ES-I3 (cell line): ENCODE results near the gene TMEM198.

Experiments
- H3K36me3 ChIP-seq: 2 replicates; pipeline ENCODE4 v1.6.1; 2013; ENCODE audit warnings: mild to moderate bottlenecking, low read length, control low read depth, moderate library complexity; ENCODE audit not compliant: insufficient read depth
- H3K4me1 ChIP-seq: 2 replicates; pipeline ENCODE4 v1.6.1; 2013; ENCODE audit warnings: mild to moderate bottlenecking, control low read depth, low read length; ENCODE audit not compliant: insufficient read depth
- H3K9ac ChIP-seq: 2 replicates; pipeline ENCODE4 v1.6.1; 2013; ENCODE audit warnings: low read depth, mild to moderate bottlenecking, low read length, moderate library complexity
- H3K9me3 ChIP-seq: 2 replicates; pipeline ENCODE4 v1.6.1; 2013; ENCODE audit warnings: mild to moderate bottlenecking, low read length, moderate library complexity; ENCODE audit not compliant: control insufficient read depth, insufficient read depth

The TMEM198 gene, protein sequence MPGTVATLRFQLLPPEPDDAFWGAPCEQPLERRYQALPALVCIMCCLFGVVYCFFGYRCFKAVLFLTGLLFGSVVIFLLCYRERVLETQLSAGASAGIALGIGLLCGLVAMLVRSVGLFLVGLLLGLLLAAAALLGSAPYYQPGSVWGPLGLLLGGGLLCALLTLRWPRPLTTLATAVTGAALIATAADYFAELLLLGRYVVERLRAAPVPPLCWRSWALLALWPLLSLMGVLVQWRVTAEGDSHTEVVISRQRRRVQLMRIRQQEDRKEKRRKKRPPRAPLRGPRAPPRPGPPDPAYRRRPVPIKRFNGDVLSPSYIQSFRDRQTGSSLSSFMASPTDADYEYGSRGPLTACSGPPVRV

DNA sequence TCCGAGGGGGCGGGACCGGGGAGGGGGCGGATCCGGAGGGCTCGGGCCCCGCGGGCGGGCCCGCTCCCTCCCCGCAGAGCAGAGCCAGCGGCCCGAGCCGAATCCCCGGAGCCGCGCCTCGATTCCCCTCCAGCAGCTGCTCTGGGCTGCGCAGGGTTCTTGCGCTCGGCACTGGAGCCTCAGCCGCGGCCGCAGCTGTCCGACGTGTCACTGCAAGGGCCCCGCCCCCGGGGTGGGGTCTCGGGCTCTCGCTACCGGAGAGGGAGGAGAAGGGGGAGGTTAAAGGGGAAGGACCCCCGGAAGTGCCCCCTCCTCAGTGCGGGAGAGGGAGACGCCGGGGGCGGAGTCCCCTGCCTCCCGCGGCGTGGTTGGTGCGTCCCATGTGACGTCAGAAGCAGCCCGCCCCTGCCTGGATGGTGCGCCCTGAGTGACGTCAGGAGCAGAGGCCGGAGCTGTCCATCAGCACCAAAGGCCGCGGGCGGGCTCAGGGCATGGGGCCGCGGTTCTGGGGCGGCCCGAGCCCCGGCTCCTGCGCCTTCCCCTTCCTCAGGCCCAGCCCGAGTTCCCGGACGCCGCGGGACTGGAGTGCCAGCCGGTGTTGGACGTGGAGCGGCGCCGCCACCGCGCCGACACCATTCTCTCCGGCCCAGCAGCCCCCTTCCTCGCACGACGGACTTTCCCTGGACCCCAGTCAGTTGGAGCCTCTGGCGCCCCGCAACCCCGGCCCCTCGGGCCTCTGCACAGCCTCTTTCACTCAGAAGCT is at the start of gene TMEM198, which contains the start of gene CHPF:
Gene TMEM198 (plus strand): TSS at position 433 of the 763 bp plus-strand sequence. CDS start 700 bp downstream, outside the sequence.
Gene CHPF (minus strand): TSS at position 214 of the 763 bp plus-strand sequence. CDS start 271 bp downstream, outside the sequence.
- Histone ChIP-seq H3K9ac (peak within 1 kb of the TSS; percentile 66), H3K36me3 (peaks cover 9% of the 10 kb centered on the region), H3K4me1 (peaks cover 7% of the 10 kb centered on the region; the same call in 1 of the 2 replicates), H3K9me3 (no peaks in the 10 kb centered on the region)

DNA sequence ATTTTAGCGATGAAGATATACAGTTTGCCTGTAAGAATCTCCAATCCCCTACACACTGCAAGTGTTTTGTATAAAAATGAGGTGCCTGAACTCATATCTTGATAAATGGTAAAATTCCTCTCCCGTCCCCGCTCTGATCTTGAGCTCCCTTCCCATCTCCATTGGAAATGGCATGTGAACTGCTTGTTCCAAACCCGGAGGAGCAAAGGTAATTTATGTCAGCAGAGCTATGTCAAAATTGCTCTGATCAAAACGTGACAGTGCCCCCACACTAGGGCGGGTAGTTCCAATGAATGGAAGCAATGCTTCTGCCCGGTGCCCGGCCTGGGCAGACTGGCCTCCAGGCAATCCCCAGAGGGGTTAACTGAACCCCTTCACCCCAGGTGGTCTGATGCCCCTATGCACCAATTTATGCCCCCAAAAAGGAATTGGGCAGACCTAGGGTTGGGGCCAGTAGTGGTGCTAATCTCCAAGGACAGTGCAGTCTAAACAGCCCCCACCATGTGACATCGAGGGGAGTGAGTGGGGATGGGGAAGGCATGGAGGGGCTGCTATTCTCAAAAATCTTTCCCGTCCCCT is 48.8 kb upstream of the TMEM198 start:
- no peak overlapping the region for H3K9ac ChIP-seq
- H3K36me3 ChIP-seq, result no peaks in the 10 kb centered on the region
- H3K4me1 ChIP-seq, result peaks cover 15% of the 10 kb centered on the region
- no peaks in the 10 kb centered on the region for H3K9me3 ChIP-seq

DNA sequence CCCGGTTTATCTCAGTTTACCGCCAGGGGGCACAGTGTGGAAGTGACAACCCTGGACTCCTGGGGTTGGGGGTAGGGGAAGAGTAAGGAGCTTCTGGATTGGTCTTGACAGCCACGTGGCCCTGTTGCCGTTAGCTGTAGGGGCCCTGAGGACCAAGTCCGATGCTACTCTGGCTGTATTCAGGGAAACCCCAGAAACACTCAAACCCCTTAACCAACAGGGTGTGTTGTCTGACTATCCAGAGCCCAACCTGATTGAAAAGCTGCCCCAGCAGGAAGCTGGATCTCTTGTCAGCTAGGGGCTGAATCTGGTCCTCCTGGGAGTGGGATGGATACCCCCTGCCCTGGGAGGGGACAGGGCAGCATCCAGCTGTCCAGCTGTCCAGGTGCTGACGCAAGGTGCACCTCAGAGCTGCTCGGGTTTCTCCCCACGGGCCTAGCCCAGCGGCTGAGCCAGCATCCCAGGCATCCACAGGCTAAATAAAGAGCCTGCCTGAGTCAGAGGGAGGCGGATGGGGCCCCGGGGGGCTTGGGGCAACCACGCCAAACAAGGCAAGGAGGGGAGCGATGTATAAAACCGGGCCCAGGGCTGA is 48.2 kb upstream of the TMEM198 start:
- Histone ChIP-seq H3K9ac (no peak overlapping the region), H3K9me3 (no peaks in the 10 kb centered on the region), H3K4me1 (peaks cover 21% of the 10 kb centered on the region), H3K36me3 (no peaks in the 10 kb centered on the region)

DNA sequence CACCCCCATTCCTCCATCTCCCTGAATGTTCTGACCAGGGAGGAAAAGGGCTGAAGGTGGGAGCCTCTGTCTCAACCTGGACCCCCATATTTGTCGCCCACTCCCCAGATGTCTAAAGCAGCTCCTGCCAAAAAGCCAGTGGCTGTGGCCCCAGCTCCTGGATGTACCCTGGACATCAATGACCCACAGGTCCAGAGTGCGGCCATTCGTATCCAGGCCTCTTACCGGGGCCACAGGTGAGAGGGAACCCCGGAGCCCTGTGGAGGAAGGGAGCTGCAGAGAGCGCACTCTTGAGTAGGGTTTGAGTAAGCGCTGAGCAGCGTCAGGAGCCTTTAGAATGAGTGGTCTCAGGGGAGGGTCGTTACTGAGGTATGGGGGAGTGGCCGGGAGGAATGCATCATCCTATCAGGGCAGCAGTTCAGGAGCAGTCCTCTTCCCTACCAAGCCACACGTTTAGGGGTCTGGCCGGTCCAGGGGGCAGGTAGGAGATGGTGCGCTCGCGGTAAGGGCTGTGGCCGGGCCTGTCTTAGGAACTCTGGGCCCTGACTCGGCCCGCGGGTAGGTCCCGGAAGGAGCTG is 47.5 kb upstream of the TMEM198 start:
- Histone ChIP-seq H3K9me3 (no peaks in the 10 kb centered on the region), H3K9ac (peak overlapping the region; percentile 91; the same call in 1 of the 2 replicates), H3K4me1 (peaks cover 22% of the 10 kb centered on the region), H3K36me3 (no peaks in the 10 kb centered on the region; the same call in 1 of the 2 replicates)

DNA sequence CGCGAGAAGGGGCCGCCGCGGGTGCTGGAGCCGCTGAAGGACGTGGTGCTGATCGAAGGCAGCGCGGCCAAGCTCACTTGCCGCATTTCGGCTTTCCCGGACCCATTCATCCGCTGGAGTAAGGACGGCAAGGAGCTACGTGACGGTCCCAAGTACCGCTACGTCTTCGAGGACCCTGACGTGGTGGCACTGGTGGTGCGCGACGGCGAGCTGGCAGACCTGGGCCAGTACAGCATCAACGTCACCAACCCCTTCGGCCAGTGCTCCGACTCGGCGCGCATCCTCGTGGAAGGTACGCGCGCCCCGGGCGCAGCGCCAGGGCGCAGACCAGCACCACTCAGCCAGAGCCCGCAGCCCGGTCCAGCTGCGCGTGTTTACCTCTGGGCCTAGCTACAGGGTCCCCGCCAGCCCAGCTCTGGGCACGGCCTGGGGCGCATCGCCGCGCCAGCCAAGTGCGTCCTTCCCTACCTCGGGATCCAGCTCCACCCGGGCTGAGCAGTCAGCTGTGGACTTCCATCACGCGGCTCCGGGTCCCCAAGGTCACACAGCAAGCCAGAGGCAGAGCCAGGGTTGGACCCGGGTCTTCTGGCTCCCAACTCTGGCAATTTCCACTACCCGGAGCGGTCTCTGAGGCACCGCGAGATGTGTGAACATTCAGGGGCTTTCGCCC is 46.9 kb upstream of the TMEM198 start:
- H3K9me3 ChIP-seq, result no peaks in the 10 kb centered on the region
- H3K4me1 ChIP-seq, result peaks cover 27% of the 10 kb centered on the region
- H3K9ac ChIP-seq, result peak overlapping the region; percentile 91; the same call in 1 of the 2 replicates
- H3K36me3 ChIP-seq, result no peaks in the 10 kb centered on the region; the same call in 1 of the 2 replicates

DNA sequence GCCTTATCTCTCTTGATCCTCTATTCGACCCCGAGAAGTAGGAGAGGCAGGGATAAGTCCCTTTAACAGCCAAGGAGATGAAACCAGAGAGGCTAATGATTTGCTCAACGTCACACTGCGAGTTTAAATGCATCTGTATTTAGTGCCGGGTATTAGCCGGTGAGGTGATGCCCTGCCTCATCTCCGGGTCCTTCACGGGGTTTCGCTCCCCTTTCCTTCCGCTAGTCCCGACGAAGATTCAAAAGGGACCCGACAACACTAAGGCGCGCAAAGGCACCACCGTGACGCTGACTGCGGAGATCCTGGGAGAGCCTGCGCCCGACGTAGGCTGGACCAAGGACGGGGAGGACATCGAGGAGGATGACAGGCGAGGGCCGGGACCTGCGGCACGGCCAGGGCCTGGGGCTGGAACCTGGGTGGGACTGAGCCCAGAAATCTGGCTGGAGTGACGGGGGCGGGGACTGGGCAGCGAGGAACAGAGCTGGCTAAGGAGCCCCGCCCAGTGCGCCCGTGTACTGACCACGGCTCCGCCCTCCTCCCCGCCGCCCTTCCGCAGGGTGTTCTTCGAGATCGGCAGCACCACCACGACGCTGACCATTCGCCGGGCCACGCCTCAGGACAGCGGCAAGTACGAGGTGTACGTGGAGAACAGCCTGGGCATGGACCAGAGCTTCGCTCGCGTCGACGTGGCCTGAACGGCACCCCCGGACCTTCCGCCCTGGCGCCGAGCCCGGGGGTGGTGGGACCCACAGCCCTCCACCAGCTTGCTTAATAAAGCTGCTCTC is 46.1 kb upstream of the TMEM198 start:
- Histone ChIP-seq H3K9me3 (no peaks in the 10 kb centered on the region), H3K36me3 (no peaks in the 10 kb centered on the region; the same call in 1 of the 2 replicates), H3K9ac (peak overlapping the region; percentile 91; the same call in 1 of the 2 replicates), H3K4me1 (peaks cover 34% of the 10 kb centered on the region)

DNA sequence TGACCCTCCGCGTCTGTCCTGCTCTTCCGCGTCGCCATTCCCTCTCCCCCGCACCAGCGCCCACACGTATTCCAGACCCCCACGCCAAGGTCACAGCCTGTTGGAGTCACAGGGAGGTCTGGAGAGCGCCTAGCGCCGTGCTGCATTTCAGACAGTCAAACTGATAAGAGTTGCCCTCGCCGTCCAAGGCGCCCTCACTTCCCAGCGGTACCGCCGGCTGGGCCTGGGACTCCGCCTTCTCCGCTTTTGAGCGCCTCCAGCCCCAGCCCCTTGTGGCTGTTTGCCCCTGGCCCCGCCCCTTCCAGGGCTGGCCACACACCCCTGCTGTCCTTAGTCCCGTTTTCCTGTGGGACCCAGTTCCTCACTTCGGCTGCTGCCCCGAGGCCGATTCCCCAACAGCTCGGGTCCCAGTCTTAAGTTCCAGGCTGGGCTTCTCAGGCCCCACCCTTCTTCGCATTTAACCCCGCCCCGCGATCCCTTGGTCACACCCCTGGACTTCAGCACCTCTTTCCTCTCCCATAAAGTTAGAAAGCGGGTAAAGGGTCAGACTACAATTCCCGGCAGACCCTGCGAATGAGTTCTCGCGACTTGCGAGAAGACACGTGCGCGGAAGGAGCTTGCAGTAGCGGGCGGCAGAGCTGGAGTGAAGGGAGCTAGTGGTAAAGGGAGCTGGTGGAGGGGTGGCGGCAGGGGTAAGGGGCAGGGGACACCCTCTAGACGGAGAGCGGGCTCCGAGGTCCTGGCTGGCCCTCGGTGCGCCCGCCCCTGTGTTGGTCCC is 45.4 kb upstream of the TMEM198 start, which contains the start of gene GMPPA:
Gene GMPPA (plus strand): TSS at position 612 of the 778 bp plus-strand sequence. CDS start 1,085 bp downstream, outside the sequence.
- peaks cover 34% of the 10 kb centered on the region for H3K4me1 ChIP-seq

DNA sequence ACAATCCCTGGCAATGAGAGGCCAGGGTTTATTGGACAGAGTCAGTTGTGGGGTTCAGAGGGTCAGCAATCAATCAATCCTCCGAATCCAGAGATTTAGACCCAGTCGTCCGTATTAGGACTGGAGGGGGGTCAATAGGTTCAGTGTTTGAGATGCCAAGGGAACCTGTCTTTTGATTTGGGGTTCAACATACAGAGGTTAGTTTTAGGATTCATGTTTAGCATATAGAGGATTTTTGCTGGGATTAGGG is 44.8 kb upstream of the TMEM198 start:
- H3K36me3 ChIP-seq, result peaks cover under 1% of the 10 kb centered on the region
- H3K9me3 ChIP-seq, result no peaks in the 10 kb centered on the region
- H3K4me1 ChIP-seq, result peaks cover 34% of the 10 kb centered on the region
- peak overlapping the region; percentile 91 for H3K9ac ChIP-seq

More for the DNA sequence above, 45.4 kb upstream of the TMEM198 start, which contains the start of gene GMPPA:
- H3K9ac ChIP-seq, result peak within 1 kb of the TSS; percentile 91
- no peaks in the 10 kb centered on the region; the same call in 1 of the 2 replicates for H3K36me3 ChIP-seq
- no peaks in the 10 kb centered on the region for H3K9me3 ChIP-seq

DNA sequence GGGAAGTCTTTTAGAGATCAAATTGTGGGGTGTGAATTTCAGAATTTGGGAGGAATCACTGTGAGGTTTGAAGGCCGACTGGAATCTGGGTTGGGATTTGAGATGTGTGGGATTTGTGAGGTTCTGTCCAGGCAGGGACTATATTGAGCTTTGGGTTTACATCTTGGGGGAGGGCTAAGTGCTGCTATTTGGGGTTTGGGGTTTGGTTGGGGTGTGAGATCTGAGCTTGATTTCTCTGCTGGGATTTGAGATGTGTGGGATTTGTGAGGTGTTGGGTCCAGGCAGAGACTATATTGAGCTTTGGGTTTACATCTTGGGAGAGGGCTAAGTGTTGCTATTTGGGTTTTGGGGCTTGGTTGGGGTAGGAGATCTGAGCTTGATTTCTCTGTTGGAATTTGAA is 44.3 kb upstream of the TMEM198 start:
- Histone ChIP-seq H3K4me1 (peaks cover 34% of the 10 kb centered on the region), H3K9ac (peak overlapping the region; percentile 91), H3K9me3 (no peaks in the 10 kb centered on the region), H3K36me3 (peaks cover 6% of the 10 kb centered on the region)

DNA sequence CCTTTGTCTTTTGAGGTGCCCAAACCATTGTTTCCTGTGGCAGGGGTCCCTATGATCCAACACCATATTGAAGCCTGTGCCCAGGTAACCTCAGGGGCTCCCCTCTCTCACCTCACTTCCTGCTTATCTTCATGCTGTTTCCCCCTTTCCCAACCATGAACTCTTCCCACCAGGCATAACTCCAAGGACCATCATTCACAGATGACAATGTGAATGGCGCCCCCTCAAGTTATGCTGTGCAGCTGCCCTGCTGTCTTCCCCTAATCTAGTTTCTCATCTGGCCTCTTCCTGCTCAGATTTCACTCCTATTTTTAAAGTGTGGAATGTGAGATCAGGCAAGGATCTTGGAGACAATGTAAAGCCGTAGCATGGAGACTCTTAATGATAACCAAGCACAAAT is 43.7 kb upstream of the TMEM198 start:
- Histone ChIP-seq H3K4me1 (peaks cover 34% of the 10 kb centered on the region), H3K9me3 (no peaks in the 10 kb centered on the region), H3K9ac (no peak overlapping the region; the same call in 1 of the 2 replicates), H3K36me3 (peaks cover 6% of the 10 kb centered on the region)

DNA sequence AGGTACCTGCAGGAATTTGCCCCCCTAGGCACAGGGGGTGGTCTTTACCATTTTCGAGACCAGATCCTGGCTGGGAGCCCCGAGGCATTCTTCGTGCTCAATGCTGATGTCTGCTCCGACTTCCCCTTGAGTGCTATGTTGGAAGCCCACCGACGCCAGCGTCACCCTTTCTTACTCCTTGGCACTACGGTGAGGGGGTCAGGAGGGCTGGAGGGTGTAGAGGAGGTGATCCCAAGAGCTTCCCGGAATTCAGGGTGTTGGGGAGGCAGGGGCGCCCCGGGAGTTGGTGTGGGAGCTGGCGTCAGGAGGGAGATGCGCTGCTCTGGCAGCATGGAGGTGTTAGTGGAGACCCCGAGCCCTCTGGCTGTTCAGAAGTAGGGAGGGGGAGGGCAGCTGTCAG is 42.0 kb upstream of the TMEM198 start:
- Histone ChIP-seq H3K36me3 (peaks cover 6% of the 10 kb centered on the region), H3K4me1 (peaks cover 36% of the 10 kb centered on the region; the same call in 1 of the 2 replicates)

DNA sequence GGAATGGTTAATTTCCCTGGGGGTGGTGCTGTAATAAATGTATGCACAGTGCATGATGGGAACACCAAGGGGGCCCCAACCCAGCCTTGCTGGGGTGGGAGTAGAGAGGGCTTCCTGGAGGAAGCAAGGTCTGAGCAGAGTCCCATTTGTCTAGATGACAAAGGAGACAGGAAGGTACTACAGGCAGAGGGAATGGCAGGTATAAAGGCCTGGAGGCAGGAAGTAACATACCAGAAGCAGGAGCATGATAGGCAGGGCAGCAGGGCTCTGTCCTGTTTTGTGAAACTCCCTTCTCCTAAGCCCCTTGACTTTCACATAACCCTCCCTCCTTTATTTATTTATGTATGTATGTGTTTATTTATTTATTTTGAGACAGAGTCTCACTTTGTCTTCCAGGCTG is 41.2 kb upstream of the TMEM198 start:
- H3K36me3 ChIP-seq, result peaks cover 6% of the 10 kb centered on the region
- no peak overlapping the region for H3K9ac ChIP-seq
- H3K4me1 ChIP-seq, result peaks cover 43% of the 10 kb centered on the region

More for the DNA sequence above, 42.0 kb upstream of the TMEM198 start:
- no peak overlapping the region for H3K9ac ChIP-seq
- no peaks in the 10 kb centered on the region for H3K9me3 ChIP-seq

More for the DNA sequence above, 41.2 kb upstream of the TMEM198 start:
- no peaks in the 10 kb centered on the region for H3K9me3 ChIP-seq
